Glutamatergic neuron (in vitro differentiated cells): ENCODE results near the gene NKX3-2. TPM values are rescaled to one million over a fixed set of nuclear protein-coding genes. Genes with fewer than 3 reads are reported as not detected.

Experiments used
- DNase-seq: peaks from one replicate; pipeline ENCODE4 v3.0.0; 2022
- H3K27ac Mint-ChIP-seq: one replicate; pipeline ENCODE4 v1.8.0; 2020; ENCODE audit warnings: mild to moderate bottlenecking, mixed read lengths, inconsistent platforms; ENCODE audit not compliant: unreplicated experiment
- H3K27me3 Mint-ChIP-seq: one replicate; pipeline ENCODE4 v1.8.0; 2020; ENCODE audit warnings: mild to moderate bottlenecking, moderate library complexity, mixed read lengths, inconsistent platforms; ENCODE audit not compliant: unreplicated experiment
- H3K36me3 Mint-ChIP-seq: one replicate; pipeline ENCODE4 v1.8.0; 2020; ENCODE audit warnings: mild to moderate bottlenecking, mixed read lengths, inconsistent platforms; ENCODE audit not compliant: unreplicated experiment
- H3K4me1 Mint-ChIP-seq: one replicate; pipeline ENCODE4 v1.8.0; 2020; ENCODE audit warnings: mild to moderate bottlenecking, low read depth, mixed read lengths, inconsistent platforms; ENCODE audit not compliant: unreplicated experiment
- H3K4me3 Mint-ChIP-seq: one replicate; pipeline ENCODE4 v1.8.0; 2020; ENCODE audit warnings: mild to moderate bottlenecking, mixed read lengths, inconsistent platforms; ENCODE audit not compliant: unreplicated experiment
- H3K9me3 Mint-ChIP-seq: one replicate; pipeline ENCODE4 v1.8.0; 2020; ENCODE audit warnings: mild to moderate bottlenecking, moderate library complexity, mixed read lengths, inconsistent platforms; ENCODE audit not compliant: unreplicated experiment
- total RNA-seq: library from RNA; stranded (reverse); fragmentation: NEBNext Ultra II Directional; extraction: Animal tissue kit (Norgen Biotek cat#: 25700); gene quantifications from one replicate; pipeline ENCODE4 v1.2.1, GENCODE V29; 2021; ENCODE audit not compliant: unreplicated experiment
- TF ChIP-seq, protein P1 (sequence below): fragments of 200-600 bp; sonication (generic); IDR thresholded peaks from one replicate; pipeline ENCODE4 v1.5.0; 2021; ENCODE audit not compliant: partially characterized antibody, unreplicated experiment

Gene NKX3-2
- total RNA-seq, 1 donor from 2014 or later: 0.25 TPM

DNA sequence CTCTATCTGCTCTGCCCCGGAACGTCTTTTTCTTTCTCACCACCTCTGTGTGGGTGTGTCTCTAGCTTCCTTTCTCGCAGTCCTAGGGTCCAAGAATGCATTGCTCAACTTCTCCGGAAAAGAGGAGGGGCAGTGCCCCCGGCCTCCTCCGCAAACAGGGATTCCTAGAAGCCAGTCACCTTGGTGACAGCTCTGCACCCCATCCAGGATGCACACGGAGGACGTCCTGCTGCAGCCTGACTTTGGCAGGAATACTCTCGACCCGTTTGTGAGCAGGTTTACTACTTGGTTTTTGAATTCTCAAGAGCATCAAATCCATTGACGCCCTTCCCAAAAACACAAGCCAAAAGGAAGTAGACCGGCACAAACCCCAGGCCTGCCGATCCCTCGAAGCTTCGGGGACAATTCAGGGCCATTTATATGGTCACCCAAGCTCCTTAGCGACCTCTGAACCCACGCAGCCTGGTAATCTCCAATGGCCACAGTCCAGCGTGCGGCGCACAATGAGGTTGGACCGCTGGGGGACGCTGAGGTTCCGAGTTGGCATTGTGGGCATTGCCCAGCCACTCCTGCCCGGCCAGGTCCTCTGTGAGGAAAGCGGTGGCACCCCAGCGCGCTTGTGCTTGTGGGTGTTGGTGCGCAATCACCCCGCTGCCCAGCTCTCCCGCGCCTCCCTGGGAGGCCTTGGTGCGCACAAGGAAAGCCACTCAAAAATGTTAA lies 9.8 kb downstream of the NKX3-2 start:
- Mint-ChIP-seq H3K9me3 (peaks cover 8% of the 10 kb centered on the region), H3K4me1 (no peaks in the 10 kb centered on the region), H3K36me3 (no peaks in the 10 kb centered on the region), H3K27me3 (peaks cover 39% of the 10 kb centered on the region), H3K27ac (no peak overlapping the region), H3K4me3 (no peak overlapping the region)
- no peak for DNase-seq
- TF ChIP-seq, protein P1, sequence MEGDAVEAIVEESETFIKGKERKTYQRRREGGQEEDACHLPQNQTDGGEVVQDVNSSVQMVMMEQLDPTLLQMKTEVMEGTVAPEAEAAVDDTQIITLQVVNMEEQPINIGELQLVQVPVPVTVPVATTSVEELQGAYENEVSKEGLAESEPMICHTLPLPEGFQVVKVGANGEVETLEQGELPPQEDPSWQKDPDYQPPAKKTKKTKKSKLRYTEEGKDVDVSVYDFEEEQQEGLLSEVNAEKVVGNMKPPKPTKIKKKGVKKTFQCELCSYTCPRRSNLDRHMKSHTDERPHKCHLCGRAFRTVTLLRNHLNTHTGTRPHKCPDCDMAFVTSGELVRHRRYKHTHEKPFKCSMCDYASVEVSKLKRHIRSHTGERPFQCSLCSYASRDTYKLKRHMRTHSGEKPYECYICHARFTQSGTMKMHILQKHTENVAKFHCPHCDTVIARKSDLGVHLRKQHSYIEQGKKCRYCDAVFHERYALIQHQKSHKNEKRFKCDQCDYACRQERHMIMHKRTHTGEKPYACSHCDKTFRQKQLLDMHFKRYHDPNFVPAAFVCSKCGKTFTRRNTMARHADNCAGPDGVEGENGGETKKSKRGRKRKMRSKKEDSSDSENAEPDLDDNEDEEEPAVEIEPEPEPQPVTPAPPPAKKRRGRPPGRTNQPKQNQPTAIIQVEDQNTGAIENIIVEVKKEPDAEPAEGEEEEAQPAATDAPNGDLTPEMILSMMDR: no peak

DNA sequence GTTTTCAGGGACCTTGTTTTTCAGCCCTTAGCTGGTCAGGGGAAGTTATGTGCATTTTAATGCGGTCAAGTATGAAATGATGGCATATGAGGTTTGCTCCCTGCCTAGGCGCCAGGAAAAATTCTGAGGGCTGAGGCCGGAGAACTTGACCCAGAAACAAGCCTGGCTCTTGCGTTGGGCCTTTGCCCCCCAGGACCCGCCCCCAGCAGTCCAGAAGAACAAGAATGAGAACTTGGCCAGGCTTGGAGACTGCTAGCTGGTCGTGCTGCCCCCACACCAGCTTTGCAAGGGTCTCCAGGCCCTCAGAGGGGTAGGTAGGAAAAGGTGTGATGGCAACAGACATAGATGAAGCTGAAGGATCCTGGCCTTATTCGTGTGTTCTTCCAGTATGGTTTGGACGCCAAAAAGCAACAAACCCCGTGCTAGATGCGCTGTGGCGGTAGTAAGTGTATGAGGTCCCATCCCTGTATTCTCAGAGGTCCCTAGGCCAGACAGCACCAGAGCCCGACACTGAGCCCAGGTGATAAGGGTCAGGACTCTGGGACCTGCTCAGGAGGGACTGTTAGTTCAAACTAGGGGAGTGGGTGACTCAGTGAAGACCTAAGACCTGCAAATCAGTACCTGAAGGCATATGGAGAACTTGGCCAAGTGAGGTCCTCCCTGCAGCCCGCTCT lies 10.5 kb downstream of the NKX3-2 start:
- peaks cover 9% of the 10 kb centered on the region for H3K9me3 Mint-ChIP-seq
- H3K27me3 Mint-ChIP-seq: peaks cover 41% of the 10 kb centered on the region
- no peak overlapping the region for H3K4me3 Mint-ChIP-seq
- H3K4me1 Mint-ChIP-seq: no peaks in the 10 kb centered on the region
- no peaks in the 10 kb centered on the region for H3K36me3 Mint-ChIP-seq
- TF ChIP-seq, protein P1: no peak
- DNase-seq: no peak
- H3K27ac Mint-ChIP-seq: no peak overlapping the region

DNA sequence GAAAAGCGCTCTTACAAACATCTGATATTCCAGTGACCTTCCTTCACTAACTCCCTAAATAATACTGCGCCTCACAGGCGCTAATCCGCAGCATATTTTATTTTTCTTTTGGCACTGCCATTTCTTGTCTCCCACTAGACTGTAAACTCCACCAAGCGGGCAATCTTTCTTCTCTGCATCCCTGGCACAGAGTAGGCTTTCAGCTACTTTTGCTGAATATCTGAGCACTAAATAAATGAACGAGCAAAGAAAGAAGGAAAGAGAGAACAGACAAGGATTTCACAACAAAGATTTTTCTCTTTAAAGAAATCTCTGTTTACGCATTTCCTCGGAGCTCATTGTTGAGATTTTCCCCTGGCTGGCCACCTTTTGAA lies 12.7 kb downstream of the NKX3-2 start:
- TF ChIP-seq, protein P1: no peak
- peaks cover 6% of the 10 kb centered on the region for H3K9me3 Mint-ChIP-seq
- H3K27me3 Mint-ChIP-seq: peaks cover 40% of the 10 kb centered on the region
- H3K4me1 Mint-ChIP-seq: no peaks in the 10 kb centered on the region
- no peak overlapping the region for H3K27ac Mint-ChIP-seq
- no peak overlapping the region for H3K4me3 Mint-ChIP-seq
- no peak for DNase-seq
- H3K36me3 Mint-ChIP-seq: no peaks in the 10 kb centered on the region

DNA sequence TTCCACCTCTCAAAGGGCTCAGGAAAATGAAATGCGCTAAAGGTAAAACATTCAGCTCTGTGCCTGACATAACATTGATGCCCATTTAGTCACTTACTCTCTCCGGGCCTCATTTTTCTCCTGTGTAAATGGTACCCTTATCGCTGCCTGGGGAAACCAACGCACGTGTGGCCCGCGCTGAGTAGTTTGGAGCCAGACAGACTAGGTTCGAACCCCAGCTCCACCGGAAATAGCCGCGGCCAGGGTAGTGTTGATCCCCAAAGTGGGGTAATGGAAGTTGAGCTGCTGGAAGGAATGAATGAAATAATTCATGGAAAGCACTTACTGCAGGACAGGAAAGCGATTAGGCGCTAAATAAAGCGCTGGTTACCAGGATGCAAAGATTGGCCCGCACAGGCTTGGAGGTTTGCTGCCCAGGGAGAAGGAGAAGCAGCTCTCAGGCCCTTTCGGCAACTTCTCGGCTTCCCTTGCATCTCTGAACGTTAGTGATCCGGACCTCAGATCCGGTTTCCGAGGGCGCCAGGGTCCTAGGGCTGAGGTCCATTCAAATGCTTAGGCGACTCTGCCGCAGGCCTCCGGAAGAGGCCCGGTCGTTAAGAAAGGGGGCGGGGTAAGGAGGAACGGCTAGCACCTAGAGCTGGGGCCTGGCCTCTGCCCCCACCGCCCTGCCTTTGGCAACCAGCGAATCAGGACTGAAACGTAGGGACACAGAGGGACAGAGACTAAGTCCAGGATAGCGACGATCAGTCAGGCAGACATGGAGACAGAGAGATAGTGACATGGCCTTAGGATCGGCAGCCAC lies 13.3 kb downstream of the NKX3-2 start:
- DNase-seq: no peak
- Mint-ChIP-seq H3K4me1 (no peaks in the 10 kb centered on the region), H3K36me3 (peaks cover under 1% of the 10 kb centered on the region), H3K4me3 (no peak overlapping the region), H3K9me3 (peaks cover 4% of the 10 kb centered on the region), H3K27ac (no peak overlapping the region), H3K27me3 (peaks cover 39% of the 10 kb centered on the region)
- TF ChIP-seq, protein P1: no peak
